Bronchial epithelial cell (primary cell): ENCODE measurements around the gene GRIK4. TPM values are rescaled to one million over a fixed set of nuclear protein-coding genes. Genes with fewer than 3 reads are reported as not detected.
A peak's percentile ranks its signal among the peaks of the same experiment; 100 is the strongest.

Source experiments
- DNase-seq: peaks from one replicate; pipeline ENCODE4 v3.0.0-alpha.2; 2010; ENCODE audit warnings: low read depth
- FAIRE-seq: peaks from 2 replicates; lab custom pipeline; 2011; peaks lifted over from hg19 to GRCh38; lab: Jason Lieb, UNC
- H3K27me3 ChIP-seq: 2 replicates; pipeline ENCODE4 v1.5.1; 2011; ENCODE audit warnings: low read length; ENCODE audit not compliant: control insufficient read depth, insufficient read depth
- H3K36me3 ChIP-seq: 2 replicates; pipeline ENCODE4 v1.5.1; 2011; ENCODE audit warnings: low read length; ENCODE audit not compliant: control insufficient read depth, insufficient read depth
- H3K4me3 ChIP-seq: 2 replicates; pipeline ENCODE4 v1.5.1; 2011; ENCODE audit warnings: mild to moderate bottlenecking, low read depth, low read length, control low read depth
- CTCF ChIP-seq: IDR thresholded peaks from 2 replicates; pipeline ENCODE4 v1.5.1; 2011; ENCODE audit warnings: mild to moderate bottlenecking, moderate library complexity, low read length, control low read depth, inconsistent platforms; ENCODE audit not compliant: insufficient read depth, severe bottlenecking
- total RNA-seq: library from RNA; depleted of rRNA; stranded (reverse); fragments of >200 nt; gene quantifications from 2 replicates; pipeline ENCODE4 v1.2.1, GENCODE V29; 2014

The GRIK4 gene
- total RNA-seq, 1 donor from 2014 or later: not detected

- Histone ChIP-seq H3K36me3 (no peaks in the 10 kb centered on the region), H3K27me3 (peaks cover 18% of the 10 kb centered on the region), H3K4me3 (no peak overlapping the region)
- DNase-seq (no peak), FAIRE-seq (no peak)
- no peak for TF ChIP-seq CTCF
Measured at GRCh38 chr11:120511820-120512738, 531 bp downstream of the GRIK4 start.

- DNase-seq (no peak), FAIRE-seq (no peak)
- peak; percentile 12 for TF ChIP-seq CTCF
- Histone ChIP-seq H3K36me3 (no peaks in the 10 kb centered on the region), H3K4me3 (no peak overlapping the region), H3K27me3 (peaks cover 18% of the 10 kb centered on the region)
Measured at GRCh38 chr11:120512739-120513435, 1.3 kb downstream of the GRIK4 start.

GRCh38 chr11:120513436-120514315 lies 2.1 kb downstream of the GRIK4 start:
- DNase-seq (no peak), FAIRE-seq (no peak)
- TF ChIP-seq CTCF: no peak
- H3K4me3 ChIP-seq: no peak overlapping the region
- no peaks in the 10 kb centered on the region for H3K36me3 ChIP-seq
- peaks cover 16% of the 10 kb centered on the region for H3K27me3 ChIP-seq

- Histone ChIP-seq H3K4me3 (no peak overlapping the region), H3K36me3 (no peaks in the 10 kb centered on the region), H3K27me3 (peaks cover 16% of the 10 kb centered on the region)
- DNase-seq: no peak
- no peak for FAIRE-seq
- no peak for TF ChIP-seq CTCF
Measured at GRCh38 chr11:120514541-120515121, 3.1 kb downstream of the GRIK4 start.

GRCh38 chr11:120515186-120515723 lies 3.7 kb downstream of the GRIK4 start:
- no peak overlapping the region for H3K4me3 ChIP-seq
- peaks cover 16% of the 10 kb centered on the region for H3K27me3 ChIP-seq
- TF ChIP-seq CTCF: no peak
- no peak for FAIRE-seq
- no peak for DNase-seq
- no peaks in the 10 kb centered on the region for H3K36me3 ChIP-seq
